Kidney tubule cell (primary cell): ENCODE data around the gene PSIP1.
"Not testable (repeated sequence)": the region's sequence is repeated elsewhere in the genome, so short reads cannot be mapped to it uniquely, and the experiment has no call there.

ENCODE experiments used
- DNase-seq: peaks from one replicate; pipeline ENCODE4 v3.0.0-alpha.2; 2018; ENCODE audit warnings: low spot score

The PSIP1 gene

DNA sequence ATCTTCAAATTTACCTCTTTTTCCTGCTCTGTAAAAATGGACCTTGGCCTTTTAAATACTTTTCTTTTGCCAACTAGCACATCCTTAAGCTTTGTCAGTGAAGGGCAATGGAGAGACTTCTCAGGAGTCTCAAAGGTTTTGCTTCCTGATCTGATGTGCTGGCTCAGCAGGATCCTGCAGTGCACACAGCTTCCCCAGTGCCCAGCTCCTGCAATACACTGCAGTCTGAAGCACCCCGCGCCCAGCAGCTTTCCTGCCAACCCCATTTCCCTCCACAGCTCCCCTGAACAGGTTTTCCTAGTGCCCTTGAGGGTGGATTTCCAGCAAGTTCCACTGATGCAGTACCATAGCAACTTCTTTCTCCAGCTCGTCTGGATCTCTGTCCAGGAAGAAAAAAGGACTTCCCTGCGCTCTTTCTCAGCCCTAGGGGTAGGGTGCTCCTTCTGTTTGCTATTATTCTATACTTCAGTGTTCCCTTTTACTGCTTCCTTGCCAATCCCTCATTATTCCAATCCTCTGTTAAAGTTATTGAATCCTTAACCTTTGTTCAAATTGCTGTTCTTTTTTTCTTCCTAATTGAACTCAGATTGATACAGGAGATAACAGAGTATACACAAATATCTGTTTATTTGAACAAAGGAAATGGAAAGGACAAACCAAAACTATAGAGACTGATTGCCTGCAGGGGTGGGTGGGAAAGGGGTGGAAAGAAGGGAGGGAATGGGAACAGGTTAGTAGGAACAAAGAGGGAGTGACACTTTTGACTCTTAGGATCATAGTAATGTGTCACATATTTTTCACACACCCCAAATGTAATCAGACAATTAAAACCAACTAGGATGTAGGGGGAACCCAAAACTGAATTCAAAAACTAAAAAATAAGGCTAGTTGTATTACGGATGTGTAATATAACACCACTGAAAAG is 79.6 kb downstream of the PSIP1 start:
- DNase-seq: peak; percentile 9

DNA sequence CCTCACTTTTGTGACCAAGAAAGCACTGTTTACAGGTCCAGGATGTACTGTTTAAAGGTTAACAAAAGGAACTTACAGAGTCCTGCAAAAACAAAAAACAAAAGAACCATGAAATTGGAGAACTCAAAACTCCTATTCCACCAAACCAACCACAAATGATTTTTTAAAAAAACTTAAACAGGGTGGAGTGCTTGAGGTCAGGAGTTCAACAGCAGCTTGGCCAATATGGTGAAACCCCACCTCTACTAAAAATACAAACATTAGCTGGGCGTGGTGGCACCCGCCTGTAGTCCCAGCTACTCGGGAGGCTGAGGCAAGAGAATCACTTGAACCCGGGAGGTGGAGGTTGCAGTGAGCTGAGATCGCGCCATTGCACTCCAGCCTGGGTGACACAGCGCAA is 83.1 kb downstream of the PSIP1 start:
- not testable (repeated sequence) for DNase-seq

DNA sequence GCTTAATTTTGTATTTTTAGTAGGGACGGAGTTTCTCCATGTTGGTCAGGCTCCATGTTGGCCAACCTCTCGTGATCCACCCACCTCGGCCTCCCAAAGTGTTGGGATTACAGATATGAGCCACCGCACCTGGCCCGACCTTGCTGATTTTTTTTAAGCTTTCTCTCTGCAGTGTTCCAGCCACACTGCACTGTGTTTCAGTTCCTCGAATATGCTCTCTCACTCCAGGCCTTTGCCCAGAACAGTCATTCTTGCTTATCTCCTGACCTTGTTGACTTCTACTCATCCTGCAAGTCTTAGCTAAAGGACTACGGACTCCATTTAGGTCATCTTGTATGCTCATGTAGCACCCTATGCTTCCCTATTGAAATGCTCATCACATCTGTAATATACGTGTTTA is 84.8 kb downstream of the PSIP1 start:
- DNase-seq: no peak

DNA sequence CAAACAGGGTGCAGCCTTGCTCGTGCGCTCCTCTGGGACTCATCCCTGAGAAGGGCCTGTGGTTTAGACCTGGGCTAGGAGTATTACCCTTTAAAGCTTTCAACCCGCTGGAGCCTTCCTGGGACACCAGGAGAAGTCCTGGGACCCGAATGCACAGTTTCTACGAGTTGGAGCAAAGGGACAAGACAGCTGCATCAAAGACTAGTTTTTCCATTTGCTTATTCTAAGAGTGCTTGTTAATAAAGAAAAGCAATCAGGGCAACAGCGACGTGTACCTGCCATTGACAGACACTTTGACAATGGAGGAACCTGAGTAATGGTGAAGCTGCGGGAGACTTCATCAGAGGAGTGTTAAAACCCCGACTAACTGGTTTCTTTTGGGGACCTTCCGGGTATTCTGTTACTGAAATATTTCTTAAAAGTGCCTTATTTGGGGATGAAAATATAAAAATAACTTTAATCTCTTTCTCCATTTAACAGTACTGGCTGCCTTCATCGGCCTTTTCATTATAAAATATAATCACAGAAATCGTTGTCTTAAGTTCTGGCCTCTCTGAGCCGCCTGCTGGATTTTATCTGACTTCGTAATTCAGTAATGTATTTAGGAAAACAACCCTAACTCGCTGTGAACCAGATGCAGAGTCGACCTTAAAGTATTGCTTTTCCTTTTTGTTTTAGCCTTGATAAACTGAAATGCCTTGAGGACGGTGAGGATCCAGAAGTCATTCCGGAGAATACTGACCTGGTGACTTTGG is 87.4 kb downstream of the PSIP1 start:
- DNase-seq: peak; percentile 38

DNA sequence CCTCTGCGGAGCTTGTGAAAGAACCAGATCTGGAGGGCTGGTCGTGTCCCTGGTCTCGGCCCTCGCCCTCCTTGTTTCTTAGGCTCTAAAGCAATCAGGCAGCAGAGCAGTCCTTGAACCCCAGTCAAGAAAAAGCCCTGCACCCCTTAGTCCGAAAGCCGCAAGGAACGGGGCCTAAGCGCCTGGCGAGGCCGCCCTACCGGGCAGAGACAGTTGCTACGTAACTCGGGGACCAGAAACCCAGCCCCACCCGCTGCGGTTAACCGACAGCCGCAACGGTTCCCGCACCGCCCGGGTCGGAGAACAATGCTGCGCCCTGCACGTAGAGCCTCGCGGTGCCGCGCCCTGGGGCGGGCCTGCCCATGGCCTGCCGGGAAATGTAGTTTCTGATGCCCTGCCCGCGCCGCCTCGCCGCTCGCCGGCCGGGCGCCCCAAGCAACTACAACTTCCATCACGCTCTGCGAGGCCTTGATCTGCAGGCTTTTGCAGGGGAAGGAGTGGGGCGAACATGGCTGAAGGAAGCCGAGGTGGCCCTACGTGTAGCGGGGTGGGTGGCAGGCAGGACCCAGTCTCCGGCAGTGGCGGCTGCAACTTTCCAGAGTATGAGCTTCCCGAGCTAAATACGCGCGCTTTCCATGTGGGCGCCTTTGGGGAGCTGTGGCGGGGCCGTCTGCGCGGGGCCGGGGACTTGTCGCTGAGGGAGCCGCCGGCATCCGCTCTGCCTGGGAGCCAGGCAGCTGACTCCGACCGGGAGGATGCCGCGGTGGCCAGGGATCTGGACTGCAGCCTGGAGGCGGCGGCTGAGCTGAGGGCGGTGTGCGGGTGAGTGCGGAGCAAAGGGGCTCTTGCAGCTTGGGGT is 88.2 kb downstream of the PSIP1 start, which contains the start of gene SNAPC3:
Gene SNAPC3 (plus strand): TSS at position 505 of the 859 bp plus-strand sequence. CDS start 4 bp downstream, at position 509.
- peak; percentile 97 for DNase-seq

DNA sequence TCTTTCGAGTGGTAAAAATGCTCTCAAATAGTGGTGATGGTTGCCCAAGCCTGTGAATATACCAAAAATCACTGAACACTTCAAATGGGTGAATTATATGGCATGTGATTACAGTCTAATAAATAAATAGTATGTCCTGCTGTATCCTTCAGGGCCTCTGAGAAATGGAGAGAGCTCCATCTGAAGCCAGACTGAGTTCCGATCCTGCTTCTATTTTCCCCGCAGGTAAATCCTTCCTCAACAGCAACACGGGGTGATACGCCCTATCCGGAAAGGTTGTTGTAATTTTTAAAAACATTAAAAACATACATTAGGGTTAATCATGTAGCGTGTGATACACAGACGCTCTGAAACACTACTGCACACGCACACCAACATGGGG is 88.8 kb downstream of the PSIP1 start:
- DNase-seq: no peak

DNA sequence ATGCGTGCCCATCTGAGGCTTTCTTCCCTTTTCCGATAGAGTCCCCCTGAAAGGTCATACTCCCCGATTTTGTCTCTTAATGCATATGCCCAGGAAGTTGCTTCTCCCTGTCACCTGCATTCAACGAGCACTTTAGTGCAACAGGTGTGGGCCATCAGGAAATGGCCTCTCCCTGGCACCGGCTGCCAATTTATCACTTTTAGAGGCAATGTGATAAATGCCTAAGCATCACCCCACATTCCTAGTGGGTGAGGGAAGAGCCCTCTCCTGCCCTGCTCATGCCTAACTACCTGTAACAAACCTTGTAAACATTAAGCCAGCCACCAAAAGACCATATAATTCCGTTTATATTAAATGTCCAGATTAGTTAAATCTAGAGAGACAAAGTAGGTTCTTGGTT is 89.2 kb downstream of the PSIP1 start:
- peak; percentile 74 for DNase-seq

DNA sequence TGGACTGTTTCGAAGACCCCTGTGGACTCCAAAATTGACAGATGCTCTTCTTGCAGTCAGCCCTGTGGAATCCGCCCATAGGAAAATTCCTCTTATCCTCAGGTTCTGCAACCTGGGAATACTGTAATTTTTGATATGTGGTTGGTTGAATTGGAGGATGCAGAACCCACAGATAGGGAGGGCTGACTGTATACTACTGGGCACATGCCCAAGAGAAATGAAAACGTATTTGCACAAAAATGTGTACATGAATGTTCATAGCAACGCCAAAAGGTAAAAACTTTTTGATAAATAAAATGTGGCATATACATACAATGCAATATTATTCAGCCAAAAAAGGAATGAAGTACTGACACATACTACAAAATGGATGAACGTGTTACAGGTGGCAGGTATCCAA is 90.0 kb downstream of the PSIP1 start:
- no peak for DNase-seq

DNA sequence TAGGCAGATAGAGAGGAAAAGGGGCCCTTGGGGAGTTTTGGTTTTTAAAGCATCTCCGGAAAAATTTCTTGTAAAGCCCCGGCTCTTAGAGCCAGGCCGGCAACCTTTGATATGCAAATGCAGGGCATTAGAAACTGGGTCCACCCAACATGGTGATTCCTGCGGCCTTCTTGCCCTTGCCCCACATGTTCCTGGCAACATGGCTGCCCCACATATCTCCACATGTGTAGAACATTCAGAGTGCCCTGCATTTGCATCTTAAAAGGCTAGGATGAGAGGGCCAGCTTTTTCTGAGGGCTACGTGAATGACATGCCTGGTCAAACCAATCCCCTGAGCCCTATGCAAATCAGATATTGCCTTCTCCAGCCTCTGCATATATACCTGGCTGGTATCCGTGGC is 93.1 kb downstream of the PSIP1 start:
- DNase-seq: no peak

DNA sequence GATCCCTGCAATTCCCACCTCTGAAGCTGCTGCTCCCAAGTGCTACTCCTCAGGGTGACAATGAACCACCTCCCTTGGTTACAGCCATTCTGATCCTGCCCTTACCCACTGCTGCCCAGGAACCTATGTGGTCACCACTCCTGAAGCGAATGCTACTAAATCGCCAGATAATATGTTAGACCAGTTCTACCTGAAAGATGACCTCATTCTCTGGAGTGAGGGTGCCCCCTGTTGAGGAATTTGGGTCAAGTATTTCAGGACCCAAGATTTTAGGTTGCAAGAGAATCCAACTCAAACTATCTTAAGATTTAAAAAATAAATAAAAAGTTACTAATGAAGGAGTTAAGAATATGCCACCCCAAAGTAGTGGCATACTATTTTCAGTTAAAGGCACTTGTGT is 93.9 kb downstream of the PSIP1 start:
- DNase-seq: peak; percentile 68
